H1 (cell line): ENCODE data around the gene ARHGAP25. TPM values are rescaled to one million over a fixed set of nuclear protein-coding genes. Genes with fewer than 3 reads are reported as not detected.

ENCODE experiments used
- CTCF ChIA-PET: fragments of 300-600 bp; sonication (Branson Sonifier 250); formaldehyde crosslinking; loops from one replicate; lab custom pipeline; 2021; ENCODE audit not compliant: partially characterized antibody; lab: Charles Lee
- POLR2A ChIA-PET: fragments of 300-600 bp; sonication (Branson Sonifier 250); formaldehyde crosslinking; loops from one replicate; lab custom pipeline; 2021; ENCODE audit warnings: inconsistent platforms; ENCODE audit not compliant: partially characterized antibody; lab: Charles Lee
- DNase-seq, 2 experiments: peaks; one replicate each; pipeline versions ENCODE4 v3.0.0 to v3.0.0-alpha.2; 2010 to 2022; ENCODE audit warnings: low spot score in 2 of 2, low read depth in 1 of 2, mixed read lengths in 1 of 2
- FAIRE-seq: peaks from 2 replicates; lab custom pipeline; 2011; peaks lifted over from hg19 to GRCh38; lab: Jason Lieb, UNC
- H2AFZ ChIP-seq: 2 replicates; pipeline ENCODE4 v1.8.1; 2012; ENCODE audit warnings: low read length, inconsistent platforms
- H2AK5ac ChIP-seq: 2 replicates; pipeline ENCODE4 v1.6.1; 2013; ENCODE audit warnings: low read depth, low read length
- H2BK120ac ChIP-seq: replicated peaks from 2 replicates; pipeline ENCODE3; 2013; ENCODE audit warnings: low read depth, low read length, inconsistent platforms
- H2BK12ac ChIP-seq: 2 replicates; pipeline ENCODE4 v1.6.1; 2013; ENCODE audit warnings: low read depth, low read length
- H2BK15ac ChIP-seq: 2 replicates; pipeline ENCODE4 v1.6.1; 2013; ENCODE audit warnings: low read length
- H2BK20ac ChIP-seq: 2 replicates; pipeline ENCODE4 v1.6.1; 2013; ENCODE audit warnings: low read length
- H2BK5ac ChIP-seq: 2 replicates; pipeline ENCODE4 v1.6.1; 2013; ENCODE audit warnings: low read depth, low read length
- H3K14ac ChIP-seq: 2 replicates; pipeline ENCODE4 v1.6.1; 2013; ENCODE audit warnings: inconsistent platforms; ENCODE audit not compliant: insufficient read length
- H3K18ac ChIP-seq: 2 replicates; pipeline ENCODE4 v1.6.1; 2013; ENCODE audit warnings: low read length; ENCODE audit errors: extremely low read depth
- H3K23ac ChIP-seq: 2 replicates; pipeline ENCODE4 v1.6.1; 2013; ENCODE audit warnings: inconsistent platforms; ENCODE audit not compliant: insufficient read length
- H3K23me2 ChIP-seq: 2 replicates; pipeline ENCODE4 v1.6.1; 2013; ENCODE audit warnings: low read depth, low read length
- H3K27ac ChIP-seq: 2 replicates; pipeline ENCODE4 v1.6.1; 2011; ENCODE audit warnings: low read depth, low read length, inconsistent platforms
- H3K27me3 ChIP-seq, 4 experiments: replicated peaks in 1 of 4; 1 replicate in 1 of 4; 2 replicates in 3 of 4; pipeline versions ENCODE4 v1.6.1 to v1.8.1; 2011 to 2013; ENCODE audit warnings: low read length in 3 of 4, mild to moderate bottlenecking in 3 of 4, inconsistent platforms in 2 of 4, mixed read lengths in 2 of 4, moderate library complexity in 1 of 4; ENCODE audit not compliant: control insufficient read depth in 3 of 4, insufficient read depth in 3 of 4; ENCODE audit errors: extremely low read depth in 1 of 4
- H3K36me3 ChIP-seq, 4 experiments: 2 replicates each; pipeline versions ENCODE4 v1.6.1 to v1.8.1; 2011 to 2013; ENCODE audit warnings: mild to moderate bottlenecking in 4 of 4, low read length in 3 of 4, moderate library complexity in 2 of 4, control low read depth in 1 of 4, inconsistent platforms in 1 of 4; ENCODE audit not compliant: insufficient read depth in 4 of 4, control insufficient read depth in 2 of 4
- H3K4ac ChIP-seq: replicated peaks from 2 replicates; pipeline ENCODE3; 2013; ENCODE audit warnings: low read length, low read depth, mixed read lengths, inconsistent platforms; ENCODE audit not compliant: insufficient read length
- H3K4me1 ChIP-seq, 4 experiments: replicated peaks in 1 of 4; 1 replicate in 1 of 4; 2 replicates in 3 of 4; pipeline versions ENCODE4 v1.6.1 to v1.8.1; 2011 to 2013; ENCODE audit warnings: low read length in 3 of 4, inconsistent platforms in 2 of 4, mixed read lengths in 1 of 4; ENCODE audit not compliant: insufficient read depth in 4 of 4, control insufficient read depth in 3 of 4
- H3K4me2 ChIP-seq, 2 experiments: 2 replicates each; pipeline versions ENCODE4 v1.6.1 to v1.8.1; 2011 to 2013; ENCODE audit warnings: low read depth in 2 of 2, low read length in 2 of 2, control low read depth in 1 of 2, inconsistent platforms in 1 of 2, mild to moderate bottlenecking in 1 of 2; ENCODE audit not compliant: insufficient read depth in 1 of 2
- H3K4me3 ChIP-seq, 4 experiments: fragments of 200-600, 300-600 bp in 1 of 4; sonication (generic), shearing (Covaris generic), sonication (Bioruptor Twin) in 1 of 4; 2 replicates each; pipeline versions ENCODE4 v1.5.1 to v1.8.1; 2011 to 2016; ENCODE audit warnings: low read length in 4 of 4, low read depth in 3 of 4, control low read depth in 2 of 4, inconsistent platforms in 2 of 4, mild to moderate bottlenecking in 2 of 4, mixed read lengths in 1 of 4, moderate library complexity in 1 of 4; ENCODE audit not compliant: insufficient read depth in 2 of 4; ENCODE audit errors: extremely low read depth in 1 of 4
- H3K56ac ChIP-seq: replicated peaks from 2 replicates; pipeline ENCODE3; 2013; ENCODE audit warnings: low read depth, mild to moderate bottlenecking, mixed read lengths, low read length, inconsistent platforms; ENCODE audit not compliant: insufficient read length
- H3K79me1 ChIP-seq: 2 replicates; pipeline ENCODE4 v1.6.1; 2013; ENCODE audit warnings: low read depth, low read length, control low read depth
- H3K79me2 ChIP-seq, 2 experiments: 2 replicates each; pipeline versions ENCODE4 v1.6.1 to v1.8.1; 2012 to 2013; ENCODE audit warnings: low read length in 2 of 2, mild to moderate bottlenecking in 2 of 2, inconsistent platforms in 1 of 2; ENCODE audit not compliant: insufficient read depth in 2 of 2, control insufficient read depth in 1 of 2
- H3K9ac ChIP-seq, 4 experiments: replicated peaks in 1 of 4; 1 replicate in 1 of 4; 2 replicates in 3 of 4; pipeline versions ENCODE4 v1.6.1 to v1.8.1; 2011 to 2013; ENCODE audit warnings: low read depth in 3 of 4, low read length in 3 of 4, control low read depth in 2 of 4, mild to moderate bottlenecking in 2 of 4, moderate library complexity in 2 of 4, inconsistent platforms in 1 of 4; ENCODE audit errors: extremely low read depth in 1 of 4
- H3K9me3 ChIP-seq, 2 experiments: 2 replicates each; pipeline versions ENCODE4 v1.6.1 to v1.8.1; 2012 to 2013; ENCODE audit warnings: mild to moderate bottlenecking in 2 of 2, moderate library complexity in 2 of 2, control low read depth in 1 of 2, inconsistent platforms in 1 of 2, low read depth in 1 of 2, low read length in 1 of 2, mixed read lengths in 1 of 2; ENCODE audit not compliant: insufficient read depth in 2 of 2
- H4K20me1 ChIP-seq, 2 experiments: replicated peaks in 1 of 2; 2 replicates each; pipeline versions ENCODE3 to v1.8.1; 2011 to 2013; ENCODE audit warnings: inconsistent platforms in 2 of 2, low read length in 2 of 2, mild to moderate bottlenecking in 1 of 2; ENCODE audit not compliant: insufficient read depth in 2 of 2, control insufficient read depth in 1 of 2
- H4K5ac ChIP-seq: 2 replicates; pipeline ENCODE4 v1.6.1; 2013; ENCODE audit warnings: low read length, low read depth, mixed read lengths, inconsistent platforms; ENCODE audit not compliant: insufficient read length
- H4K8ac ChIP-seq: 2 replicates; pipeline ENCODE4 v1.8.0; 2013; ENCODE audit warnings: mild to moderate bottlenecking, moderate library complexity, low read length, inconsistent platforms; ENCODE audit not compliant: insufficient read depth; ENCODE audit errors: extremely low read depth
- H4K91ac ChIP-seq: replicated peaks from 2 replicates; pipeline ENCODE3; 2013; ENCODE audit warnings: low read length, mixed read lengths, inconsistent platforms; ENCODE audit not compliant: insufficient read length
- BACH1 ChIP-seq: IDR thresholded peaks from 2 replicates; pipeline ENCODE4 v1.6.1; 2012; ENCODE audit warnings: low read length, improper control_type of control experiment
- CHD1 ChIP-seq: IDR thresholded peaks from 2 replicates; pipeline ENCODE4 v1.6.1; 2012; ENCODE audit warnings: low read depth, low read length, improper control_type of control experiment
- CHD2 ChIP-seq: IDR thresholded peaks from 2 replicates; pipeline ENCODE4 v1.6.1; 2012; ENCODE audit warnings: low read length, improper control_type of control experiment
- EGR1 ChIP-seq: IDR thresholded peaks from 2 replicates; pipeline ENCODE4 v1.6.1; 2011; ENCODE audit warnings: low read depth, low read length, borderline replicate concordance
- GTF2F1 ChIP-seq: IDR thresholded peaks from 2 replicates; pipeline ENCODE4 v1.6.1; 2012; ENCODE audit warnings: low read depth, low read length, improper control_type of control experiment, borderline replicate concordance
- HDAC2 ChIP-seq, 2 experiments: fragments of 300-600 bp in 1 of 2; sonication (generic) in 1 of 2; IDR thresholded peaks; 2 replicates each; pipeline ENCODE4 v1.6.1; 2011 to 2012; ENCODE audit warnings: low read depth in 2 of 2, low read length in 2 of 2, mild to moderate bottlenecking in 2 of 2, moderate library complexity in 2 of 2, borderline replicate concordance in 1 of 2, inconsistent platforms in 1 of 2
- NANOG ChIP-seq: IDR thresholded peaks from 2 replicates; pipeline ENCODE4 v1.6.1; 2011; ENCODE audit warnings: low read length, low read depth, mild to moderate bottlenecking, inconsistent platforms; ENCODE audit not compliant: insufficient read depth, poor library complexity, severe bottlenecking
- POLR2A ChIP-seq, 2 experiments: IDR thresholded peaks; 1 replicate in 1 of 2; 2 replicates in 1 of 2; pipeline ENCODE4 v1.6.1; 2011; ENCODE audit warnings: low read depth in 2 of 2, low read length in 2 of 2, mild to moderate bottlenecking in 2 of 2; ENCODE audit errors: control extremely low read depth in 1 of 2
- POU5F1 ChIP-seq: IDR thresholded peaks from 2 replicates; pipeline ENCODE4 v1.6.1; 2011; ENCODE audit warnings: low read depth, mild to moderate bottlenecking, low read length, moderate library complexity
- RXRA ChIP-seq: IDR thresholded peaks from 2 replicates; pipeline ENCODE4 v1.6.1; 2011; ENCODE audit warnings: low read depth, mild to moderate bottlenecking, low read length, moderate library complexity; ENCODE audit not compliant: insufficient read depth
- SP4 ChIP-seq: IDR thresholded peaks from 2 replicates; pipeline ENCODE4 v1.6.1; 2012; ENCODE audit warnings: low read length, inconsistent platforms
- SRF ChIP-seq: IDR thresholded peaks from 2 replicates; pipeline ENCODE4 v1.6.1; 2011; ENCODE audit warnings: mild to moderate bottlenecking, low read depth, low read length, moderate library complexity
- YY1 ChIP-seq: IDR thresholded peaks from 2 replicates; pipeline ENCODE4 v1.6.1; 2011; ENCODE audit warnings: low read depth, mild to moderate bottlenecking, low read length
- ZNF274 ChIP-seq: IDR thresholded peaks from 2 replicates; pipeline ENCODE4 v1.7.0; 2012; ENCODE audit warnings: low read length, borderline replicate concordance; ENCODE audit errors: extremely low read depth
- WGBS, 2 experiments: shearing (Covaris generic) in 1 of 2; methylation state at CpG; one replicate each; pipeline versions ENCODE4 v1.1.6 to v1.1.7; 2013 to 2015; ENCODE audit warnings: low lambda C conversion rate in 2 of 2, mixed read lengths in 2 of 2, inconsistent platforms in 1 of 2, low coverage in 1 of 2, missing lambda C conversion rate in 1 of 2; ENCODE audit not compliant: insufficient replicate concordance in 2 of 2, insufficient coverage in 1 of 2, insufficient read length in 1 of 2; ENCODE audit errors: extremely low coverage in 1 of 2, missing lambda C conversion rate in 1 of 2; 5-methylcytosine and 5-hydroxymethylcytosine counted together
- polyA plus RNA-seq, 7 experiments: library from polyadenylated mRNA; depleted of rRNA in 3 of 7; stranded (reverse) in 5 of 7; unstranded in 2 of 7; fragments of >200 nt in 5 of 7; fragments of 200-250 nt in 2 of 7; gene quantifications; 1 replicate in 5 of 7; 2 replicates in 1 of 7; 4 replicates in 1 of 7; pipeline versions ENCODE4 v1.2.1 to v1.2.3, GENCODE V29; 2011 to 2013; ENCODE audit warnings: missing spikeins in 2 of 7, mixed read lengths in 2 of 7
- total RNA-seq: library from RNA; stranded (reverse); fragmentation: NEBNext Ultra II Directional; extraction: Animal tissue kit (Norgen Biotek cat#: 25700); gene quantifications from 2 replicates; pipeline ENCODE4 v1.2.1, GENCODE V29; 2021

The ARHGAP25 gene
- total and polyA plus RNA-seq, 2 of the 8 experiments (the other 6 are each of a cell fraction or from before 2014, with no cell fraction given) = 1.00 to 1.2 TPM

GRCh38 chr2:68855550-68855949 lies 120.9 kb downstream of the ARHGAP25 start:
- ChIA-PET CTCF (interaction anchor here (1.0 to 13.2 kb wide), 4 partner anchors 9 to 19 kb away, joined by 3 to 113 read pairs (median 6); no protein-coding TSS in a partner anchor), POLR2A (no interaction called here)
- WGBS, 2 experiments = 89% methylated on average over 3 of the region's 3 CpGs; no CpG with 5 or more reads in 1 of the 2 experiments
- DNase-seq = no peak
- Histone ChIP-seq H4K8ac (no peak overlapping the region), H3K9me3 (no peaks in the 10 kb centered on the region), H2BK20ac (no peak overlapping the region), H2AFZ (no peak overlapping the region), H3K4me1 (no peaks in the 10 kb centered on the region), H3K27ac (no peak overlapping the region), H3K18ac (no peak overlapping the region), H3K14ac (no peak overlapping the region), H3K4ac (no peak overlapping the region), H4K91ac (no peak overlapping the region), H3K4me3 (no peak overlapping the region), H3K79me1 (no peaks in the 10 kb centered on the region), H2AK5ac (no peak overlapping the region), H3K9ac (no peak overlapping the region), H3K79me2 (no peaks in the 10 kb centered on the region), H2BK12ac (no peak overlapping the region), H2BK5ac (no peak overlapping the region), H3K36me3 (no peaks in the 10 kb centered on the region), H3K27me3 (no peaks in the 10 kb centered on the region), H2BK120ac (no peak overlapping the region), H3K4me2 (no peak overlapping the region), H4K5ac (no peak overlapping the region), H3K23me2 (no peaks in the 10 kb centered on the region), H2BK15ac (no peak overlapping the region), H4K20me1 (no peaks in the 10 kb centered on the region), H3K23ac (no peak overlapping the region), H3K56ac (no peak overlapping the region)
- FAIRE-seq = no peak
- TF ChIP-seq SRF (no peak), POLR2A (IDR thresholded peaks at IDR 0.05; ENCODE audit: control extremely low read depth in 1 of 2, low read depth in 2 of 2, low read length in 2 of 2) (no peak), EGR1 (no peak), YY1 (no peak), NANOG (no peak), BACH1 (no peak), CHD1 (no peak), RXRA (no peak), CHD2 (no peak), POU5F1 (no peak), ZNF274 (no peak), GTF2F1 (no peak), HDAC2 (IDR thresholded peaks at IDR 0.05; ENCODE audit: borderline replicate concordance in 1 of 2, low read depth in 2 of 2, low read length in 2 of 2) (no peak), SP4 (no peak)
